Mesodermal cell (in vitro differentiated cells): ENCODE results near the gene RHOU. TPM values are rescaled to one million over a fixed set of nuclear protein-coding genes. Genes with fewer than 3 reads are reported as not detected.
"Not testable (repeated sequence)": the region's sequence is repeated elsewhere in the genome, so short reads cannot be mapped to it uniquely, and the experiment has no call there.

Experiments used
- H3K27ac ChIP-seq: 2 replicates; pipeline ENCODE4 v1.7.0; 2013; ENCODE audit warnings: mild to moderate bottlenecking, low read depth, low read length, moderate library complexity; ENCODE audit not compliant: severe bottlenecking
- H3K36me3 ChIP-seq: 2 replicates; pipeline ENCODE4 v1.7.1; 2013; ENCODE audit warnings: mild to moderate bottlenecking, low read length, moderate library complexity; ENCODE audit not compliant: control insufficient read depth, insufficient read depth
- H3K4me1 ChIP-seq: one replicate; pipeline ENCODE4 v1.7.1; 2013; ENCODE audit warnings: mild to moderate bottlenecking, low read length; ENCODE audit not compliant: insufficient read depth, control insufficient read depth, poor library complexity, severe bottlenecking
- H3K4me3 ChIP-seq: 2 replicates; pipeline ENCODE4 v1.7.0; 2013; ENCODE audit warnings: low read length, control low read depth, mild to moderate bottlenecking; ENCODE audit not compliant: insufficient read depth, poor library complexity, severe bottlenecking; ENCODE audit errors: extremely low read depth
- H3K9me3 ChIP-seq: 2 replicates; pipeline ENCODE4 v1.7.1; 2013; ENCODE audit warnings: mild to moderate bottlenecking, low read length, moderate library complexity; ENCODE audit not compliant: control insufficient read depth
- WGBS, 2 experiments: methylation state at CpG; one replicate each; pipeline ENCODE4 v1.1.5; 2013; ENCODE audit warnings: missing lambda C conversion rate in 2 of 2; ENCODE audit not compliant: insufficient coverage in 2 of 2; 5-methylcytosine and 5-hydroxymethylcytosine counted together
- polyA plus RNA-seq, 2 experiments: library from polyadenylated mRNA; stranded (reverse); fragments of 50-300 nt; gene quantifications; one replicate each; pipeline ENCODE4 v1.2.3, GENCODE V29; 2013

The RHOU gene
- 21.3 TPM for polyA plus RNA-seq (2013, experiment 1 of 2)
- polyA plus RNA-seq (2013, experiment 2 of 2) = 22.2 TPM

- peaks cover 17% of the 10 kb centered on the region for H3K36me3 ChIP-seq
- 2 to 4% methylated on average over 49 to 54 of the region's 107 CpGs for WGBS, 2 experiments
- H3K4me1 ChIP-seq = peaks cover 4% of the 10 kb centered on the region
- H3K4me3 ChIP-seq = peak within 1 kb of the TSS; percentile 68
- no peak within 1 kb of the TSS for H3K27ac ChIP-seq
- no peaks in the 10 kb centered on the region for H3K9me3 ChIP-seq
These were observed at the start of gene RHOU for GRCh38 chr1:228734881-228735801. TSS of gene RHOU (plus strand) at chr1:228735479. CDS start at chr1:228735743, 264 bp downstream.

GRCh38 chr1:228687587-228687986 lies 47.7 kb upstream of the RHOU start:
- Histone ChIP-seq H3K9me3 (no peaks in the 10 kb centered on the region), H3K4me1 (peaks cover 7% of the 10 kb centered on the region), H3K27ac (no peak overlapping the region), H3K36me3 (no peaks in the 10 kb centered on the region), H3K4me3 (no peak overlapping the region)
- WGBS, 2 experiments = 92 to 95% methylated on average over 5 to 6 of the region's 6 CpGs

- Histone ChIP-seq H3K9me3 (no peaks in the 10 kb centered on the region), H3K4me1 (peaks cover 7% of the 10 kb centered on the region), H3K27ac (no peak overlapping the region), H3K36me3 (no peaks in the 10 kb centered on the region), H3K4me3 (no peak overlapping the region)
- WGBS, 2 experiments = 94% methylated on average over 2 to 3 of the region's 4 CpGs
These were observed 46.0 kb upstream of the RHOU start for GRCh38 chr1:228689255-228689654.

GRCh38 chr1:228691211-228691610 lies 44.1 kb upstream of the RHOU start:
- no CpG with 5 or more reads among the region's 2 CpGs for whole genome bisulfite sequencing, 2 experiments
- Histone ChIP-seq H3K4me1 (no peaks in the 10 kb centered on the region), H3K36me3 (no peaks in the 10 kb centered on the region), H3K9me3 (no peaks in the 10 kb centered on the region), H3K4me3 (no peak overlapping the region), H3K27ac (no peak overlapping the region)

GRCh38 chr1:228691926-228692325 lies 43.4 kb upstream of the RHOU start:
- Histone ChIP-seq H3K36me3 (no peaks in the 10 kb centered on the region), H3K4me3 (no peak overlapping the region), H3K4me1 (no peaks in the 10 kb centered on the region), H3K27ac (no peak overlapping the region), H3K9me3 (no peaks in the 10 kb centered on the region)
- 100% methylated on average over 1 of the region's 1 CpG; no CpG with 5 or more reads in 1 of the 2 experiments for WGBS, 2 experiments

GRCh38 chr1:228694447-228694846 lies 40.8 kb upstream of the RHOU start:
- 100% methylated on average over 1 of the region's 3 CpGs; no CpG with 5 or more reads in 1 of the 2 experiments for WGBS, 2 experiments
- not testable (repeated sequence) for H3K9me3 ChIP-seq, H3K4me3 ChIP-seq, H3K36me3 ChIP-seq, H3K4me1 ChIP-seq, H3K27ac ChIP-seq

- H3K4me1 ChIP-seq = no peaks in the 10 kb centered on the region
- no peak overlapping the region for H3K4me3 ChIP-seq
- 81 to 100% methylated on average over 2 to 3 of the region's 9 CpGs for WGBS, 2 experiments
- no peaks in the 10 kb centered on the region for H3K36me3 ChIP-seq
- H3K27ac ChIP-seq = no peak overlapping the region
- H3K9me3 ChIP-seq = no peaks in the 10 kb centered on the region
These were observed 40.0 kb upstream of the RHOU start for GRCh38 chr1:228695015-228695955.

GRCh38 chr1:228697207-228698016 lies 37.9 kb upstream of the RHOU start:
- 73 to 80% methylated on average over 5 of the region's 6 CpGs for WGBS, 2 experiments
- H3K9me3 ChIP-seq = no peaks in the 10 kb centered on the region
- no peak overlapping the region for H3K4me3 ChIP-seq
- no peaks in the 10 kb centered on the region for H3K36me3 ChIP-seq
- no peaks in the 10 kb centered on the region for H3K4me1 ChIP-seq
- H3K27ac ChIP-seq = no peak overlapping the region

- no peaks in the 10 kb centered on the region for H3K4me1 ChIP-seq
- H3K27ac ChIP-seq = no peak overlapping the region
- H3K9me3 ChIP-seq = no peaks in the 10 kb centered on the region
- no peak overlapping the region for H3K4me3 ChIP-seq
- H3K36me3 ChIP-seq = no peaks in the 10 kb centered on the region
- WGBS, 2 experiments = 100% methylated on average over 1 of the region's 1 CpG; no CpG with 5 or more reads in 1 of the 2 experiments
These were observed 37.3 kb upstream of the RHOU start for GRCh38 chr1:228698017-228698329.

- Histone ChIP-seq H3K4me3 (no peak overlapping the region), H3K36me3 (no peaks in the 10 kb centered on the region), H3K27ac (no peak overlapping the region), H3K9me3 (no peaks in the 10 kb centered on the region), H3K4me1 (no peaks in the 10 kb centered on the region)
- no CpG with 5 or more reads among the region's 1 CpG for WGBS, 2 experiments
These were observed 32.8 kb upstream of the RHOU start for GRCh38 chr1:228702433-228702832.
